Skin epidermis (tissue), 12 donors: ENCODE measurements around the gene CRCP.

Experiments used
- H3K27ac ChIP-seq, 21 experiments: fragments of 200-600 bp; sonication (generic) in 11 of 21; one replicate each; pipeline ENCODE4 v1.5.0; 2020; ENCODE audit warnings: mild to moderate bottlenecking in 3 of 21, inconsistent platforms in 2 of 21, moderate library complexity in 2 of 21
- H3K4me3 ChIP-seq, 7 experiments: fragments of 200-600 bp; sonication (generic) in 2 of 7; one replicate each; pipeline ENCODE4 v1.5.0; 2020; ENCODE audit warnings: inconsistent platforms in 2 of 7, mild to moderate bottlenecking in 2 of 7, moderate library complexity in 1 of 7

CRCP gene

DNA sequence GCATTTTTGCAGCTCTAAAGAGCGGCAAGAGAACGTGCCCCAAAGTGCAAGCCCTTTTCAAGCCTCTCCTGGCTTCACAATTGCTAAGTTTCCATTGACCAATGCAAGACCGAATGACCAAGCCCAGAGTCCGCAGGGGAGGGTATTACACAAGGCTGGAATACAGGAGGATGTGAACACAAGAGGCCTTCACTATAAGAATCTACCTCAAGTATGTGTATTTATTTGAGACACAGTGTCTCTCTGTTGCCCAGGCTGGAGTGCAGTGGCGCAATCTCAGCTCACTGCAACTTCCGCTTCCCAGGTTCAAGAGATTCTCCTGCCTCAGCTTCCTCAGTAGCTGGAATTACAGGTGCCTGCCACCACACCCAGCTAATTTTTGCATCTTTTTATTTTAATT, 68.3 kb downstream of the CRCP start:
- H3K4me3 ChIP-seq = no peak overlapping the region
- no peak overlapping the region for H3K27ac ChIP-seq

- Histone ChIP-seq H3K27ac (peak overlapping the region in 1 of 21 experiments; percentile 29), H3K4me3 (no peak overlapping the region)
Measured at GRCh38 chr7:66183700-66184099, 69.1 kb downstream of the CRCP start.

DNA sequence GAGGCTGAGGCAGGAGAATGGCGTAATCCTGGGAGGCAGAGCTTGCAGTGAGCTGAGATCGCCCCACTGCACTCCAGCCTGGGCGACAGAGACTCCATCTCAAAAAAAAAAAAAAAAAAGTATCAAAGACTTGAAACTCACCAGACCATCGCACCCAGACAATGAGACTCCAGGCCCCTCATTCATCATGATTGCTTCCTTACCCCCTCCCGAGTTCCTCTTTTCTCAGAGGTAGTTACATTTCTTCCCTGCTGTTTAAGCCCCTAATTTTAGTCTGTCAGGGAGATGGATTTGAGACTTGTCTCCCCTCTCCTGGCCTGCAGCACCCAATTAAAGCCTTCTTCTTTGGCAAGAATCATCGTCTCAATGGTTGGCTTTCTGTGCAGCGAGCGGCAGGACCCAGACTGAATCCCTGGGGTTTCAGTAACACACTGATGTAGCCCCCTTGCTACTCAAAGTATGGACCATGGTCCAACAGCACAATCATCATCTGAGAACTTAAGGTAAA, 71.1 kb downstream of the CRCP start:
- Histone ChIP-seq H3K4me3 (no peak overlapping the region), H3K27ac (no peak overlapping the region)

- H3K27ac ChIP-seq = no peak overlapping the region
- no peak overlapping the region for H3K4me3 ChIP-seq
Measured at GRCh38 chr7:66186991-66187390, 72.3 kb downstream of the CRCP start.

DNA sequence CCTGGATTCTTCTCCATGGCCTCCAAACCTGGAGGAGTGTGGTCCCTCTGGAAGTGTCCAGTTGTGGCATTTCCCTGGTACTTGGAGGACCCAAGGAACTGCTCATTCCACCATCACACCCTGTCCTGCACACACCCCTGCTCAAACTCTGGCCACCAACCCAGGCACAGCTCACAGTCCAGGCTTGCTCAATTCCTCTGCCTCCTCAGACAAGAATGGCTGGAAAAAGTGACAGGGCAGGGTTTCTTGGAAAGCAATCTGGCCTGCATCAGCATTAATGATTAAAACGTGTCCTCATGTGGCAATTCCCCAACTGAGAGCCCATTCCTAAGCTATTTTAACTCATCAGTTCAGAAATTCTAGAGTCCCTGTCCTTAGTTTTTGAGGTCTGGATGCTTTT, 73.3 kb downstream of the CRCP start:
- Histone ChIP-seq H3K27ac (peak overlapping the region in 6 of 21 experiments; percentile 16 to 37 (median 24)), H3K4me3 (no peak overlapping the region)

GRCh38 chr7:66188645-66189044, 74.0 kb downstream of the CRCP start:
- H3K27ac ChIP-seq = peak overlapping the region in 1 of 21 experiments; percentile 23
- no peak overlapping the region for H3K4me3 ChIP-seq

GRCh38 chr7:66189695-66190503, 75.3 kb downstream of the CRCP start:
- no peak overlapping the region for H3K4me3 ChIP-seq
- H3K27ac ChIP-seq = peak overlapping the region in 4 of 21 experiments; percentile 6 to 55 (median 32)

GRCh38 chr7:66190504-66190857, 75.8 kb downstream of the CRCP start:
- H3K4me3 ChIP-seq = no peak overlapping the region
- H3K27ac ChIP-seq = peak overlapping the region in 2 of 21 experiments; percentile 29 to 55

DNA sequence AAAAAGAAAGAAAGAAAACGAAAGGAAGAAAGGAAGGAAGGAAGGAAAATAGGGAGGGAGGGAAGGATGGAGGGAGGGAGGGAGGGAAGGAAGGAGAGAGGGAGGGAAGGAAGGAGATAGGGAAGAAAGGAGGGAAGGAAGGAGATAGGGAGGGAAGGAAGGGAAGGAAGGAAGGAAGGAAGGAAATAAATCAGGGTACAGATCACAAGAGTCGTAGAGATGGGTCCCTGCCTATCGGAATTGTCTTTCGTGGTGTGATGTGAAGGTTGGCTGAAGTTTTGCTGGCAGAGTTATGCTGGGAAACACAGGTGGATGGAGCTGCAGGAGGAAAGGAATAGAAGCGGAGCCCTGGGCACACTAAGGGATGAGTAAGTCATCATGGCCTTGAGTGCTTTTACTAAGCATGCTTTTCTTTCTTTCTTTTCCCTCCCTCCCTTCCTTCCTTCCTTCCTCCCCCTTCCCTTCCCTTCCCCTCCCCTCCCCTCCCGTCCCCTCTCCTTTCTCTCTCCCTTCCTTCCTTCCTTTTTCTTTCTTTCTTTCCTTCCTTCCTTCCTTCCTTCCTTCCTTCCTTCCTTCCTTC, 78.6 kb downstream of the CRCP start:
- no peak overlapping the region for H3K27ac ChIP-seq
- no peak overlapping the region for H3K4me3 ChIP-seq

DNA sequence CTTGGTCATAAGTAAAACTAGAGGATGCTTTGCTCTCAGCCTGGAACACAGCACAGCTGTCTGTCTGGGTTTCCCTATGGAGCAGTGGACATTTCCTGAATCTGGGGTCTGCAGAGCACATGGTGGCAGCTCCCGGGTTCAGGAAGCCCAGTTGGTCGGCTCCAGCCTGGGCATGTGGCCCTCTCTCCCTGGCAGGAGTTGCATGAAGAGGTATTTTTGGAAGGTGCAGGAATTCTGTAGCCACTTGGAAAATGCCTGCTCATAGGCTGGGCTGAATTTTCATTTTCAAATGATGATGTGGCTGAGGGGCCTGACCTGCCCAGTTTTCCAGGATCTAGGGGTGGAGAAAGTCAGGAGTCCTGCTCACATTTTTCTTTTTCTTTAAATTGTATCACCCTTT, 83.8 kb downstream of the CRCP start:
- H3K4me3 ChIP-seq = no peak overlapping the region
- no peak overlapping the region for H3K27ac ChIP-seq

- H3K4me3 ChIP-seq = no peak overlapping the region
- no peak overlapping the region for H3K27ac ChIP-seq
Measured at GRCh38 chr7:66198956-66199355, 84.3 kb downstream of the CRCP start.

- no peak overlapping the region for H3K27ac ChIP-seq
- no peak overlapping the region for H3K4me3 ChIP-seq
Measured at GRCh38 chr7:66202441-66202840, 87.8 kb downstream of the CRCP start.
